Osteocyte (in vitro differentiated cells): ENCODE measurements around the gene PI4KA. TPM values are rescaled to one million over a fixed set of nuclear protein-coding genes. Genes with fewer than 3 reads are reported as not detected.

Experiments
- DNase-seq: peaks from one replicate; pipeline ENCODE4 v3.0.0; 2021; ENCODE audit warnings: mixed read lengths; ENCODE audit not compliant: unreplicated experiment; ENCODE audit errors: extremely low spot score
- H3K27ac Mint-ChIP-seq: one replicate; pipeline ENCODE4 v1.8.0; 2021; ENCODE audit warnings: mild to moderate bottlenecking, mixed read lengths; ENCODE audit not compliant: unreplicated experiment
- H3K27me3 Mint-ChIP-seq: one replicate; pipeline ENCODE4 v1.8.0; 2021; ENCODE audit warnings: mixed read lengths; ENCODE audit not compliant: unreplicated experiment
- H3K36me3 Mint-ChIP-seq: one replicate; pipeline ENCODE4 v1.8.0; 2021; ENCODE audit warnings: mixed read lengths; ENCODE audit not compliant: unreplicated experiment
- H3K4me1 Mint-ChIP-seq: one replicate; pipeline ENCODE4 v1.8.0; 2021; ENCODE audit warnings: mixed read lengths; ENCODE audit not compliant: unreplicated experiment
- H3K4me3 Mint-ChIP-seq: one replicate; pipeline ENCODE4 v1.8.0; 2021; ENCODE audit warnings: mild to moderate bottlenecking, moderate library complexity, mixed read lengths; ENCODE audit not compliant: unreplicated experiment
- H3K9me3 Mint-ChIP-seq: one replicate; pipeline ENCODE4 v1.8.0; 2021; ENCODE audit warnings: mixed read lengths; ENCODE audit not compliant: unreplicated experiment
- CTCF ChIP-seq: fragments of 200-600 bp; sonication (generic); IDR thresholded peaks from 2 replicates; pipeline ENCODE4 v1.5.0; 2021; ENCODE audit warnings: antibody characterized with exemption, mild to moderate bottlenecking, moderate library complexity
- total RNA-seq: library from RNA; stranded (reverse); gene quantifications from 2 replicates; pipeline ENCODE4 v1.2.1, GENCODE V29; 2021

The PI4KA gene
- total RNA-seq, 1 donor from 2014 or later = 108 TPM

GRCh38 chr22:20794650-20795413 is 63.8 kb downstream of the PI4KA start:
- Mint-ChIP-seq H3K36me3 (peaks cover 64% of the 10 kb centered on the region), H3K4me3 (no peak overlapping the region), H3K9me3 (no peaks in the 10 kb centered on the region), H3K27me3 (no peaks in the 10 kb centered on the region), H3K4me1 (no peaks in the 10 kb centered on the region), H3K27ac (no peak overlapping the region)
- TF ChIP-seq CTCF = no peak
- DNase-seq = no peak

GRCh38 chr22:20793748-20794649 is 64.6 kb downstream of the PI4KA start:
- no peaks in the 10 kb centered on the region for H3K4me1 Mint-ChIP-seq
- TF ChIP-seq CTCF = no peak
- no peak overlapping the region for H3K4me3 Mint-ChIP-seq
- no peak overlapping the region for H3K27ac Mint-ChIP-seq
- no peaks in the 10 kb centered on the region for H3K9me3 Mint-ChIP-seq
- no peaks in the 10 kb centered on the region for H3K27me3 Mint-ChIP-seq
- DNase-seq = no peak
- peaks cover 56% of the 10 kb centered on the region for H3K36me3 Mint-ChIP-seq

- no peaks in the 10 kb centered on the region for H3K9me3 Mint-ChIP-seq
- TF ChIP-seq CTCF = no peak
- H3K27me3 Mint-ChIP-seq = no peaks in the 10 kb centered on the region
- DNase-seq = no peak
- H3K4me3 Mint-ChIP-seq = no peak overlapping the region
- no peak overlapping the region for H3K27ac Mint-ChIP-seq
- H3K36me3 Mint-ChIP-seq = peaks cover 54% of the 10 kb centered on the region
- H3K4me1 Mint-ChIP-seq = no peaks in the 10 kb centered on the region
These were observed 65.5 kb downstream of the PI4KA start for GRCh38 chr22:20792966-20793728.

- Mint-ChIP-seq H3K27ac (no peak overlapping the region), H3K27me3 (no peaks in the 10 kb centered on the region), H3K36me3 (peaks cover 48% of the 10 kb centered on the region), H3K9me3 (no peaks in the 10 kb centered on the region), H3K4me1 (no peaks in the 10 kb centered on the region), H3K4me3 (no peak overlapping the region)
- no peak for TF ChIP-seq CTCF
- no peak for DNase-seq
These were observed 66.2 kb downstream of the PI4KA start for GRCh38 chr22:20792221-20792965.
